K562 (cell line): ENCODE data around the gene SRGAP3. TPM values are rescaled to one million over a fixed set of nuclear protein-coding genes. Genes with fewer than 3 reads are reported as not detected.

Experiments
- ATAC-seq: fragments of 200-7000 bp; cut with Tn5 transposase; 3 replicates; pipeline ENCODE4 v1.9.1; 2020; ENCODE audit warnings: moderate library complexity
- BruUV-seq: library from RNA; stranded (reverse); fragments of 400-500 nt; replicated peaks from 2 replicates; lab custom pipeline; 2021; lab: Mats Ljungman, UMichigan
- CTCF ChIA-PET: fragments of 300-600 bp; formaldehyde crosslinking; extraction: SDS; loops from one replicate; lab custom pipeline; 2021; ENCODE audit warnings: low intra/inter-chr PET ratio; lab: Yijun Ruan, JAX
- POLR2A ChIA-PET: fragments of 300-600, 350-650 bp; sonication (Branson Sonifier 250); formaldehyde crosslinking; extraction: SDS; loops from one replicate; lab custom pipeline; 2021; ENCODE audit warnings: antibody characterized with exemption, inconsistent platforms; lab: Yijun Ruan, JAX
- DNase-seq, 4 experiments: peaks; one replicate each; pipeline versions ENCODE4 v3.0.0 to v3.0.0-alpha.2; 2011 to 2018; ENCODE audit warnings: low spot score in 3 of 4, mixed read lengths in 3 of 4; ENCODE audit errors: extremely low read depth in 1 of 4
- FAIRE-seq: peaks from 2 replicates; lab custom pipeline; 2011; peaks lifted over from hg19 to GRCh38; lab: Jason Lieb, UNC
- H2AFZ ChIP-seq: 2 replicates; pipeline ENCODE4 v1.6.0; 2011; ENCODE audit warnings: low read depth, low read length, control low read depth, inconsistent platforms
- H3K27ac ChIP-seq: fragments of 200-600 bp; 3 replicates; pipeline ENCODE4 v1.8.0; 2011; ENCODE audit warnings: low read depth, mild to moderate bottlenecking, control low read depth, inconsistent platforms, low read length, moderate library complexity, mixed read lengths; ENCODE audit errors: extremely low read depth
- H3K27me3 ChIP-seq, 2 experiments: fragments of 300-600 bp in 1 of 2; 2 replicates in 1 of 2; 3 replicates in 1 of 2; pipeline versions ENCODE4 v1.6.0 to v1.8.0; 2011; ENCODE audit warnings: inconsistent platforms in 2 of 2, low read length in 2 of 2, mild to moderate bottlenecking in 1 of 2, mixed read lengths in 1 of 2, moderate library complexity in 1 of 2; ENCODE audit not compliant: control insufficient read depth in 2 of 2, insufficient read depth in 2 of 2
- H3K36me3 ChIP-seq: fragments of 300-600 bp; 3 replicates; pipeline ENCODE4 v1.8.0; 2011; ENCODE audit warnings: mild to moderate bottlenecking, low read length, inconsistent platforms; ENCODE audit not compliant: control insufficient read depth, insufficient read depth
- H3K4me1 ChIP-seq, 2 experiments: fragments of 200-600 bp in 1 of 2; replicated peaks in 1 of 2; 2 replicates in 1 of 2; 3 replicates in 1 of 2; pipeline versions ENCODE4 v1.5.1 to v1.8.0; 2011; ENCODE audit warnings: inconsistent platforms in 2 of 2, low read length in 2 of 2, mild to moderate bottlenecking in 1 of 2, mixed read lengths in 1 of 2, moderate library complexity in 1 of 2; ENCODE audit not compliant: control insufficient read depth in 2 of 2, insufficient read depth in 2 of 2
- H3K4me2 ChIP-seq: 2 replicates; pipeline ENCODE4 v1.6.1; 2011; ENCODE audit warnings: low read length, control low read depth, inconsistent platforms, mixed read lengths; ENCODE audit not compliant: insufficient read depth
- H3K4me3 ChIP-seq: fragments of 200-600 bp; sonication (generic), shearing (Covaris generic); 2 replicates; pipeline ENCODE4 v1.5.1; 2016; ENCODE audit warnings: control low read depth, inconsistent platforms
- H3K79me2 ChIP-seq: fragments of 200-600 bp; 3 replicates; pipeline ENCODE4 v1.8.0; 2011; ENCODE audit warnings: low read length, inconsistent platforms; ENCODE audit not compliant: control insufficient read depth, insufficient read depth
- H3K9ac ChIP-seq, 2 experiments: 2 replicates each; pipeline versions ENCODE4 v1.6.0 to v1.6.1; 2011; ENCODE audit warnings: low read depth in 2 of 2, low read length in 2 of 2, control low read depth in 1 of 2, inconsistent platforms in 1 of 2, mild to moderate bottlenecking in 1 of 2, mixed read lengths in 1 of 2; ENCODE audit not compliant: insufficient read depth in 1 of 2
- H3K9me1 ChIP-seq: one replicate; pipeline ENCODE4 v1.6.0; 2011; ENCODE audit warnings: inconsistent platforms, mild to moderate bottlenecking, low read length, moderate library complexity; ENCODE audit not compliant: control insufficient read depth, insufficient read depth
- H3K9me3 ChIP-seq: replicated peaks from 2 replicates; pipeline ENCODE4 v1.5.1; 2011; ENCODE audit warnings: low read depth, low read length, inconsistent platforms; ENCODE audit not compliant: control insufficient read depth, insufficient read depth
- H4K20me1 ChIP-seq: replicated peaks from 2 replicates; pipeline ENCODE4 v1.6.1; 2011; ENCODE audit warnings: low read length, inconsistent platforms, mixed read lengths; ENCODE audit not compliant: control insufficient read depth, insufficient read depth
- FOXJ2 ChIP-seq: fragments of 200-800 bp; sonication (Bioruptor generic); IDR thresholded peaks from 2 replicates; pipeline ENCODE4 v1.6.1; 2016; ENCODE audit warnings: missing genetic modification characterization, missing compliant biosample characterization
- POLR3G ChIP-seq: IDR thresholded peaks from 2 replicates; pipeline ENCODE4 v1.6.1; 2011; ENCODE audit not compliant: insufficient read length, insufficient replicate concordance; ENCODE audit errors: extremely low read depth
- SMC3 ChIP-seq: conservative IDR thresholded peaks from 2 replicates; pipeline ENCODE4 v1.6.1; 2011; ENCODE audit warnings: low read depth, low read length, improper control_type of control experiment; ENCODE audit not compliant: insufficient read depth
- ZC3H4 ChIP-seq: sonication (generic); formaldehyde crosslinking; IDR thresholded peaks from 2 replicates; pipeline ENCODE4 v1.9.0; 2021; ENCODE audit warnings: missing genetic modification reagents, borderline replicate concordance
- WGBS: fragments of 100-300 bp; shearing (Covaris generic); methylation state at CpG from one replicate; pipeline ENCODE4 v1.1.6; 2016; ENCODE audit warnings: low coverage, mixed read lengths; ENCODE audit not compliant: insufficient coverage; ENCODE audit errors: missing lambda C conversion rate; 5-methylcytosine and 5-hydroxymethylcytosine counted together
- in situ Hi-C: fragments of 300-500 bp; cut with MboI; formaldehyde crosslinking; loops from 4 replicates; pipeline ENCODE4 v1.15.0; 2018; ENCODE audit warnings: inconsistent platforms, mixed read lengths
- intact Hi-C: fragments of 100-400 bp; cut with micrococcal nuclease; formaldehyde crosslinking; loops from 2 replicates; pipeline ENCODE4 v1.14.2; 2022
- polyA plus RNA-seq, 8 experiments: library from polyadenylated mRNA; depleted of rRNA in 4 of 8; stranded (reverse) in 5 of 8; unstranded in 3 of 8; fragments of >200 nt; fragmentation: Nextera tagmentation in 2 of 8; fragmentation: Illumina TruSeq in 1 of 8; extraction: Ambion mirVana in 2 of 8; extraction: Trizol in 1 of 8; gene quantifications; 2 replicates each; pipeline versions ENCODE4 v1.2.1 to v1.2.3, GENCODE V29; 2011 to 2014; ENCODE audit warnings: inconsistent platforms in 1 of 8, missing spikeins in 1 of 8
- total RNA-seq, 7 experiments: library from RNA; depleted of rRNA in 6 of 7; stranded (reverse); fragments of >200 nt in 6 of 7; fragmentation: Illumina TruSeq in 2 of 7; extraction: Trizol in 2 of 7; gene quantifications; 2 replicates each; pipeline versions ENCODE4 v1.2.1 to v1.2.3, GENCODE V29; 2011 to 2021; ENCODE audit warnings: low replicate concordance in 1 of 7
- TF ChIP-seq, protein P1 (sequence below): sonication (generic); formaldehyde crosslinking; IDR thresholded peaks from 2 replicates; pipeline ENCODE4 v1.8.1; 2023; ENCODE audit warnings: mild to moderate bottlenecking, missing genetic modification reagents, moderate library complexity

Gene SRGAP3
- total and polyA plus RNA-seq, 9 of the 15 experiments (the other 6 are each of a cell fraction or from before 2014, with no cell fraction given), result 0.11 to 0.85 (median 0.35) TPM; not detected in 2

DNA sequence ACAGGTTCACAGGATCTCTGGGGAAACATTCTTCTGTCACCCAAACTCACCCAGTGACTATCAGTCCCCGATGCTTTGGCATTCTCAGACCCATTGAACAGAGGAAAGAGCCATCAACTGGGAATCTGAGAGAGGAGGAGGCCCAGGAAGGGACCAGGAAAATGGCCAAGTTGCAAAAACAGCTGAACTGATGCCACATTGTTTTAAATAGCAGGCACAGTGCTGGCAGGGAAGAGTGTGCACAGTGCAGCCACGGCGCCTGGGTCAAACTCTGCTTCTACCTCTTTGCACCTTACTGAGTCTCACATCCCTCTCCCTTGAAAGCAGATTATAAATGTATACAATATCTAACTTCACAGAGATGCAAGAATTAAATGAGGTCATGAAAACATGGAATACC, 66.4 kb downstream of the SRGAP3 start:
- H3K9me3 ChIP-seq, result no peaks in the 10 kb centered on the region
- POLR2A ChIA-PET, result no interaction called here
- 3% methylated on average over 3 of the region's 3 CpGs for WGBS
- intact Hi-C loops (no loop called here), in situ Hi-C loops (no loop called here)
- no peak overlapping the region for H3K4me2 ChIP-seq
- H4K20me1 ChIP-seq, result no peaks in the 10 kb centered on the region; the same call in 1 of the 2 replicates
- no TSS peak for BruUV-seq
- TF ChIP-seq POLR3G (no peak), ZC3H4 (CRISPR knock-in tag) (no peak), FOXJ2 (no peak), SMC3 (no peak)
- TF ChIP-seq, protein P1, sequence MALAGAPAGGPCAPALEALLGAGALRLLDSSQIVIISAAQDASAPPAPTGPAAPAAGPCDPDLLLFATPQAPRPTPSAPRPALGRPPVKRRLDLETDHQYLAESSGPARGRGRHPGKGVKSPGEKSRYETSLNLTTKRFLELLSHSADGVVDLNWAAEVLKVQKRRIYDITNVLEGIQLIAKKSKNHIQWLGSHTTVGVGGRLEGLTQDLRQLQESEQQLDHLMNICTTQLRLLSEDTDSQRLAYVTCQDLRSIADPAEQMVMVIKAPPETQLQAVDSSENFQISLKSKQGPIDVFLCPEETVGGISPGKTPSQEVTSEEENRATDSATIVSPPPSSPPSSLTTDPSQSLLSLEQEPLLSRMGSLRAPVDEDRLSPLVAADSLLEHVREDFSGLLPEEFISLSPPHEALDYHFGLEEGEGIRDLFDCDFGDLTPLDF (CRISPR knock-in tag), result no peak
- ATAC-seq, result no peak
- H3K9me1 ChIP-seq, result no peaks in the 10 kb centered on the region
- H2AFZ ChIP-seq, result no peak overlapping the region
- no peak overlapping the region for H3K9ac ChIP-seq
- no peak for DNase-seq
- H3K4me3 ChIP-seq, result no peak overlapping the region
- FAIRE-seq, result no peak
- CTCF ChIA-PET, result no interaction called here
- H3K4me1 ChIP-seq, result no peaks in the 10 kb centered on the region
- no peak overlapping the region for H3K27ac ChIP-seq
- no peaks in the 10 kb centered on the region for H3K36me3 ChIP-seq
- no peaks in the 10 kb centered on the region for H3K79me2 ChIP-seq
- H3K27me3 ChIP-seq, result peaks cover 41 to 55% of the 10 kb centered on the region in 2 experiments
